Fibroblast of lung (primary cell): ENCODE results near the gene OXT.

ENCODE experiments used
- CTCF ChIP-seq, 2 donors: IDR thresholded peaks in 1 of 2; conservative IDR thresholded peaks in 1 of 2; 1 replicate in 1 of 2; 2 replicates in 1 of 2; pipeline ENCODE4 v1.5.1; 2011 to 2012; ENCODE audit warnings: low read length in 2 of 2, control low read depth in 1 of 2, inconsistent platforms in 1 of 2, low read depth in 1 of 2, mild to moderate bottlenecking in 1 of 2
- EZH2 ChIP-seq: IDR thresholded peaks from 2 replicates; pipeline ENCODE4 v1.5.1; 2012; ENCODE audit warnings: low read length, control low read depth, mild to moderate bottlenecking; ENCODE audit errors: missing control alignments

- TF ChIP-seq CTCF (conservative IDR thresholded peaks at IDR 0.05 in 1 of 2, IDR thresholded peaks at IDR 0.05 in 1 of 2; ENCODE audit: low read depth in 1 of 2, low read length in 2 of 2): no peak
- TF ChIP-seq EZH2: no peak
Observed at GRCh38 chr20:3093861-3094361, 22.5 kb downstream of the OXT start.
